Astrocyte of the spinal cord (primary cell): ENCODE results near the gene PRSS37.

Experiments
- DNase-seq: peaks from one replicate; pipeline ENCODE4 v3.0.0; 2011; ENCODE audit warnings: low read depth, low spot score
- H3K4me3 ChIP-seq: 2 replicates; pipeline ENCODE4 v1.5.1; 2011; ENCODE audit warnings: low read depth, mild to moderate bottlenecking, low read length, moderate library complexity
- CTCF ChIP-seq: IDR thresholded peaks from 2 replicates; pipeline ENCODE4 v1.5.1; 2012; ENCODE audit warnings: low read depth, mild to moderate bottlenecking, low read length, inconsistent platforms
- in situ Hi-C: cut with HindIII; loops from 2 replicates; pipeline ENCODE4 v1.10.0; 2017; ENCODE audit warnings: low sequenced_read_pairs

Gene PRSS37

GRCh38 chr7:141820067-141820466, 21.2 kb downstream of the PRSS37 start:
- TF ChIP-seq CTCF: no peak
- DNase-seq: no peak
- H3K4me3 ChIP-seq: no peak overlapping the region
- in situ Hi-C loops: no loop called here

GRCh38 chr7:141792526-141792925, 48.8 kb downstream of the PRSS37 start:
- DNase-seq: no peak
- no peak overlapping the region for H3K4me3 ChIP-seq
- in situ Hi-C loops: no loop called here
- no peak for TF ChIP-seq CTCF

GRCh38 chr7:141789917-141790316, 51.4 kb downstream of the PRSS37 start, which contains the start of gene TAS2R5:
Gene TAS2R5, plus strand, starts transcription at chr7:141790217. Its CDS starts 145 bp downstream, at chr7:141790362.
- no peak for DNase-seq
- no peak within 1 kb of the TSS for H3K4me3 ChIP-seq
- no peak for TF ChIP-seq CTCF
- in situ Hi-C loops: no loop called here

- DNase-seq: no peak
- no peak for TF ChIP-seq CTCF
- no peak overlapping the region for H3K4me3 ChIP-seq
- in situ Hi-C loops: no loop called here
Measured at GRCh38 chr7:141788296-141788695, 53.0 kb downstream of the PRSS37 start.
